BE2C (cell line): Measurements from ENCODE around the gene CCDC33.

Source experiments
- DNase-seq: peaks from one replicate; pipeline ENCODE4 v3.0.0-alpha.2; 2020
- H3K27me3 ChIP-seq: fragments of 250-450 bp; sonication (Bioruptor Pico); 2 replicates; pipeline ENCODE4 v1.5.1; 2020; ENCODE audit warnings: mild to moderate bottlenecking
- H3K36me3 ChIP-seq: fragments of 250-450 bp; sonication (Bioruptor Pico); 2 replicates; pipeline ENCODE4 v1.5.1; 2020; ENCODE audit warnings: mild to moderate bottlenecking
- H3K4me1 ChIP-seq: fragments of 250-450 bp; sonication (Bioruptor Pico); 2 replicates; pipeline ENCODE4 v1.5.1; 2020
- H3K4me3 ChIP-seq: 2 replicates; pipeline ENCODE4 v1.5.1; 2011; ENCODE audit warnings: low read depth, low read length
- H3K9me3 ChIP-seq: fragments of 250-450 bp; sonication (Bioruptor Pico); 2 replicates; pipeline ENCODE4 v1.5.1; 2020
- CTCF ChIP-seq: IDR thresholded peaks from 2 replicates; pipeline ENCODE4 v1.5.1; 2012; ENCODE audit warnings: mild to moderate bottlenecking, low read depth, low read length

CCDC33 gene

GRCh38 chr15:74264081-74264501 lies 28.0 kb downstream of the CCDC33 start:
- Histone ChIP-seq H3K27me3 (no peaks in the 10 kb centered on the region), H3K9me3 (no peaks in the 10 kb centered on the region), H3K36me3 (peaks cover 9% of the 10 kb centered on the region), H3K4me1 (peaks cover 56% of the 10 kb centered on the region), H3K4me3 (no peak overlapping the region)
- TF ChIP-seq CTCF: no peak
- no peak for DNase-seq

GRCh38 chr15:74265046-74265639 lies 29.0 kb downstream of the CCDC33 start:
- Histone ChIP-seq H3K9me3 (no peaks in the 10 kb centered on the region), H3K4me3 (no peak overlapping the region), H3K27me3 (no peaks in the 10 kb centered on the region), H3K4me1 (peaks cover 45% of the 10 kb centered on the region), H3K36me3 (peaks cover 9% of the 10 kb centered on the region)
- no peak for DNase-seq
- no peak for TF ChIP-seq CTCF

- TF ChIP-seq CTCF: no peak
- peaks cover 48% of the 10 kb centered on the region for H3K4me1 ChIP-seq
- H3K36me3 ChIP-seq: peaks cover 9% of the 10 kb centered on the region
- no peak for DNase-seq
- no peak overlapping the region for H3K4me3 ChIP-seq
- H3K27me3 ChIP-seq: no peaks in the 10 kb centered on the region
- no peaks in the 10 kb centered on the region for H3K9me3 ChIP-seq
Measured at GRCh38 chr15:74268020-74268419, 31.9 kb downstream of the CCDC33 start.

GRCh38 chr15:74269362-74270035 lies 33.4 kb downstream of the CCDC33 start:
- peaks cover 48% of the 10 kb centered on the region for H3K4me1 ChIP-seq
- DNase-seq: no peak
- no peak for TF ChIP-seq CTCF

GRCh38 chr15:74270155-74270554 lies 34.0 kb downstream of the CCDC33 start:
- Histone ChIP-seq H3K36me3 (peaks cover 9% of the 10 kb centered on the region), H3K4me3 (no peak overlapping the region), H3K27me3 (no peaks in the 10 kb centered on the region), H3K4me1 (peaks cover 51% of the 10 kb centered on the region), H3K9me3 (no peaks in the 10 kb centered on the region)
- TF ChIP-seq CTCF: no peak
- no peak for DNase-seq

More at GRCh38 chr15:74269362-74270035, 33.4 kb downstream of the CCDC33 start:
- no peaks in the 10 kb centered on the region for H3K27me3 ChIP-seq
- no peaks in the 10 kb centered on the region for H3K9me3 ChIP-seq
- peaks cover 9% of the 10 kb centered on the region for H3K36me3 ChIP-seq
- H3K4me3 ChIP-seq: no peak overlapping the region

GRCh38 chr15:74270854-74271520 lies 34.9 kb downstream of the CCDC33 start:
- DNase-seq: peak; percentile 49
- no peak overlapping the region for H3K4me3 ChIP-seq
- no peaks in the 10 kb centered on the region for H3K27me3 ChIP-seq
- peaks cover 9% of the 10 kb centered on the region for H3K36me3 ChIP-seq
- no peaks in the 10 kb centered on the region for H3K9me3 ChIP-seq
- TF ChIP-seq CTCF: no peak
- H3K4me1 ChIP-seq: peaks cover 59% of the 10 kb centered on the region
